Measurements from ENCODE around the gene FLII.

The FLII gene

GRCh38 chr17:18195246-18195645, 63.3 kb downstream of the FLII start:
- DNase-seq, result no peak
- no peak overlapping the region for H3K27ac ChIP-seq
- H3K4me3 ChIP-seq (ENCODE audit: low read depth, low read length), result no peak overlapping the region
- H3K27me3 ChIP-seq (ENCODE audit: insufficient read depth, low read depth, severe bottlenecking), result no peaks in the 10 kb centered on the region
- no peaks in the 10 kb centered on the region for H3K9me3 ChIP-seq (ENCODE audit: severe bottlenecking)
- H3K36me3 ChIP-seq, result peaks cover 81% of the 10 kb centered on the region
- TF ChIP-seq, protein P1, sequence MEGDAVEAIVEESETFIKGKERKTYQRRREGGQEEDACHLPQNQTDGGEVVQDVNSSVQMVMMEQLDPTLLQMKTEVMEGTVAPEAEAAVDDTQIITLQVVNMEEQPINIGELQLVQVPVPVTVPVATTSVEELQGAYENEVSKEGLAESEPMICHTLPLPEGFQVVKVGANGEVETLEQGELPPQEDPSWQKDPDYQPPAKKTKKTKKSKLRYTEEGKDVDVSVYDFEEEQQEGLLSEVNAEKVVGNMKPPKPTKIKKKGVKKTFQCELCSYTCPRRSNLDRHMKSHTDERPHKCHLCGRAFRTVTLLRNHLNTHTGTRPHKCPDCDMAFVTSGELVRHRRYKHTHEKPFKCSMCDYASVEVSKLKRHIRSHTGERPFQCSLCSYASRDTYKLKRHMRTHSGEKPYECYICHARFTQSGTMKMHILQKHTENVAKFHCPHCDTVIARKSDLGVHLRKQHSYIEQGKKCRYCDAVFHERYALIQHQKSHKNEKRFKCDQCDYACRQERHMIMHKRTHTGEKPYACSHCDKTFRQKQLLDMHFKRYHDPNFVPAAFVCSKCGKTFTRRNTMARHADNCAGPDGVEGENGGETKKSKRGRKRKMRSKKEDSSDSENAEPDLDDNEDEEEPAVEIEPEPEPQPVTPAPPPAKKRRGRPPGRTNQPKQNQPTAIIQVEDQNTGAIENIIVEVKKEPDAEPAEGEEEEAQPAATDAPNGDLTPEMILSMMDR (IDR thresholded peaks at IDR 0.05; ENCODE audit: low read depth, low read length), result no peak

All from WERI-Rb-1 (cell line).